K562 (cell line): ENCODE data around the gene CRLF2. TPM values are rescaled to one million over a fixed set of nuclear protein-coding genes. Genes with fewer than 3 reads are reported as not detected.

ENCODE experiments used
- ATAC-seq: fragments of 200-7000 bp; cut with Tn5 transposase; 3 replicates; pipeline ENCODE4 v1.9.1; 2020; ENCODE audit warnings: moderate library complexity
- BruUV-seq: library from RNA; stranded (reverse); fragments of 400-500 nt; replicated peaks from 2 replicates; lab custom pipeline; 2021; lab: Mats Ljungman, UMichigan
- CTCF ChIA-PET: fragments of 300-600 bp; formaldehyde crosslinking; extraction: SDS; loops from one replicate; lab custom pipeline; 2021; ENCODE audit warnings: low intra/inter-chr PET ratio; lab: Yijun Ruan, JAX
- POLR2A ChIA-PET: fragments of 300-600, 350-650 bp; sonication (Branson Sonifier 250); formaldehyde crosslinking; extraction: SDS; loops from one replicate; lab custom pipeline; 2021; ENCODE audit warnings: antibody characterized with exemption, inconsistent platforms; lab: Yijun Ruan, JAX
- DNase-seq, 4 experiments: peaks; one replicate each; pipeline versions ENCODE4 v3.0.0 to v3.0.0-alpha.2; 2011 to 2018; ENCODE audit warnings: low spot score in 3 of 4, mixed read lengths in 3 of 4; ENCODE audit errors: extremely low read depth in 1 of 4
- FAIRE-seq: peaks from 2 replicates; lab custom pipeline; 2011; peaks lifted over from hg19 to GRCh38; lab: Jason Lieb, UNC
- H2AFZ ChIP-seq: 2 replicates; pipeline ENCODE4 v1.6.0; 2011; ENCODE audit warnings: low read depth, low read length, control low read depth, inconsistent platforms
- H3K27ac ChIP-seq: fragments of 200-600 bp; 3 replicates; pipeline ENCODE4 v1.8.0; 2011; ENCODE audit warnings: low read depth, mild to moderate bottlenecking, control low read depth, inconsistent platforms, low read length, moderate library complexity, mixed read lengths; ENCODE audit errors: extremely low read depth
- H3K27me3 ChIP-seq, 2 experiments: fragments of 300-600 bp in 1 of 2; 2 replicates in 1 of 2; 3 replicates in 1 of 2; pipeline versions ENCODE4 v1.6.0 to v1.8.0; 2011; ENCODE audit warnings: inconsistent platforms in 2 of 2, low read length in 2 of 2, mild to moderate bottlenecking in 1 of 2, mixed read lengths in 1 of 2, moderate library complexity in 1 of 2; ENCODE audit not compliant: control insufficient read depth in 2 of 2, insufficient read depth in 2 of 2
- H3K36me3 ChIP-seq: fragments of 300-600 bp; 3 replicates; pipeline ENCODE4 v1.8.0; 2011; ENCODE audit warnings: mild to moderate bottlenecking, low read length, inconsistent platforms; ENCODE audit not compliant: control insufficient read depth, insufficient read depth
- H3K4me1 ChIP-seq, 2 experiments: fragments of 200-600 bp in 1 of 2; replicated peaks in 1 of 2; 2 replicates in 1 of 2; 3 replicates in 1 of 2; pipeline versions ENCODE4 v1.5.1 to v1.8.0; 2011; ENCODE audit warnings: inconsistent platforms in 2 of 2, low read length in 2 of 2, mild to moderate bottlenecking in 1 of 2, mixed read lengths in 1 of 2, moderate library complexity in 1 of 2; ENCODE audit not compliant: control insufficient read depth in 2 of 2, insufficient read depth in 2 of 2
- H3K4me2 ChIP-seq: 2 replicates; pipeline ENCODE4 v1.6.1; 2011; ENCODE audit warnings: low read length, control low read depth, inconsistent platforms, mixed read lengths; ENCODE audit not compliant: insufficient read depth
- H3K4me3 ChIP-seq: fragments of 200-600 bp; sonication (generic), shearing (Covaris generic); 2 replicates; pipeline ENCODE4 v1.5.1; 2016; ENCODE audit warnings: control low read depth, inconsistent platforms
- H3K79me2 ChIP-seq: fragments of 200-600 bp; 3 replicates; pipeline ENCODE4 v1.8.0; 2011; ENCODE audit warnings: low read length, inconsistent platforms; ENCODE audit not compliant: control insufficient read depth, insufficient read depth
- H3K9ac ChIP-seq, 2 experiments: 2 replicates each; pipeline versions ENCODE4 v1.6.0 to v1.6.1; 2011; ENCODE audit warnings: low read depth in 2 of 2, low read length in 2 of 2, control low read depth in 1 of 2, inconsistent platforms in 1 of 2, mild to moderate bottlenecking in 1 of 2, mixed read lengths in 1 of 2; ENCODE audit not compliant: insufficient read depth in 1 of 2
- H3K9me1 ChIP-seq: one replicate; pipeline ENCODE4 v1.6.0; 2011; ENCODE audit warnings: inconsistent platforms, mild to moderate bottlenecking, low read length, moderate library complexity; ENCODE audit not compliant: control insufficient read depth, insufficient read depth
- H3K9me3 ChIP-seq: replicated peaks from 2 replicates; pipeline ENCODE4 v1.5.1; 2011; ENCODE audit warnings: low read depth, low read length, inconsistent platforms; ENCODE audit not compliant: control insufficient read depth, insufficient read depth
- H4K20me1 ChIP-seq: replicated peaks from 2 replicates; pipeline ENCODE4 v1.6.1; 2011; ENCODE audit warnings: low read length, inconsistent platforms, mixed read lengths; ENCODE audit not compliant: control insufficient read depth, insufficient read depth
- ASH1L ChIP-seq: fragments of 450-650 bp; IDR thresholded peaks from 2 replicates; pipeline ENCODE4 v1.6.1; 2018; ENCODE audit warnings: borderline replicate concordance, mild to moderate bottlenecking, low read depth; ENCODE audit not compliant: partially characterized antibody
- E4F1 ChIP-seq: fragments of 250-450 bp; sonication (Bioruptor Pico); IDR thresholded peaks from 2 replicates; pipeline ENCODE4 v1.5.0; 2021; ENCODE audit warnings: mild to moderate bottlenecking, borderline replicate concordance
- KDM4B ChIP-seq, 2 experiments: fragments of 450-650 bp in 1 of 2; sonication (generic) in 1 of 2; IDR thresholded peaks; 2 replicates each; pipeline ENCODE4 v1.6.1; 2016 to 2017; ENCODE audit warnings: borderline replicate concordance in 2 of 2, antibody characterized with exemption in 1 of 2, low read depth in 1 of 2, mild to moderate bottlenecking in 1 of 2
- MAFK ChIP-seq: IDR thresholded peaks from 2 replicates; pipeline ENCODE4 v1.6.1; 2011; ENCODE audit warnings: low read length, improper control_type of control experiment
- NR2F6 ChIP-seq: fragments of 450-650 bp; formaldehyde crosslinking; IDR thresholded peaks from 2 replicates; pipeline ENCODE4 v1.4.0; 2020; ENCODE audit warnings: mild to moderate bottlenecking
- SP1 ChIP-seq: sonication (generic); formaldehyde crosslinking; IDR thresholded peaks from 2 replicates; pipeline ENCODE4 v1.8.1; 2022; ENCODE audit warnings: mild to moderate bottlenecking, missing genetic modification reagents
- TCFL5 ChIP-seq: fragments of 250-450 bp; sonication (Bioruptor Pico); conservative IDR thresholded peaks from 2 replicates; pipeline ENCODE4 v1.6.1; 2021; ENCODE audit warnings: mild to moderate bottlenecking, moderate library complexity, matching md5 sums
- TRIM24 ChIP-seq, 2 experiments: fragments of 450-650 bp; IDR thresholded peaks; 2 replicates each; pipeline ENCODE4 v1.6.1; 2016
- XRCC4 ChIP-seq: IDR thresholded peaks from one replicate; pipeline ENCODE4 v1.6.1; 2011; ENCODE audit not compliant: insufficient read depth, insufficient read length; ENCODE audit errors: extremely low read depth
- ZNF778 ChIP-seq: fragments of 450-650 bp; formaldehyde crosslinking; IDR thresholded peaks from 2 replicates; pipeline ENCODE4 v1.4.0; 2020; ENCODE audit warnings: mild to moderate bottlenecking, moderate library complexity
- WGBS: fragments of 100-300 bp; shearing (Covaris generic); methylation state at CpG from one replicate; pipeline ENCODE4 v1.1.6; 2016; ENCODE audit warnings: low coverage, mixed read lengths; ENCODE audit not compliant: insufficient coverage; ENCODE audit errors: missing lambda C conversion rate; 5-methylcytosine and 5-hydroxymethylcytosine counted together
- in situ Hi-C: fragments of 300-500 bp; cut with MboI; formaldehyde crosslinking; loops from 4 replicates; pipeline ENCODE4 v1.15.0; 2018; ENCODE audit warnings: inconsistent platforms, mixed read lengths
- intact Hi-C: fragments of 100-400 bp; cut with micrococcal nuclease; formaldehyde crosslinking; loops from 2 replicates; pipeline ENCODE4 v1.14.2; 2022
- polyA plus RNA-seq, 8 experiments: library from polyadenylated mRNA; depleted of rRNA in 4 of 8; stranded (reverse) in 5 of 8; unstranded in 3 of 8; fragments of >200 nt; fragmentation: Nextera tagmentation in 2 of 8; fragmentation: Illumina TruSeq in 1 of 8; extraction: Ambion mirVana in 2 of 8; extraction: Trizol in 1 of 8; gene quantifications; 2 replicates each; pipeline versions ENCODE4 v1.2.1 to v1.2.3, GENCODE V29; 2011 to 2014; ENCODE audit warnings: inconsistent platforms in 1 of 8, missing spikeins in 1 of 8
- total RNA-seq, 7 experiments: library from RNA; depleted of rRNA in 6 of 7; stranded (reverse); fragments of >200 nt in 6 of 7; fragmentation: Illumina TruSeq in 2 of 7; extraction: Trizol in 2 of 7; gene quantifications; 2 replicates each; pipeline versions ENCODE4 v1.2.1 to v1.2.3, GENCODE V29; 2011 to 2021; ENCODE audit warnings: low replicate concordance in 1 of 7

Gene CRLF2
- total and polyA plus RNA-seq, 9 of the 15 experiments (the other 6 are each of a cell fraction or from before 2014, with no cell fraction given): not detected

GRCh38 chrX:1153940-1154339, 58.5 kb downstream of the CRLF2 start (continued):
- TF ChIP-seq SP1 (CRISPR knock-in tag) (no peak), MAFK (no peak)

DNA sequence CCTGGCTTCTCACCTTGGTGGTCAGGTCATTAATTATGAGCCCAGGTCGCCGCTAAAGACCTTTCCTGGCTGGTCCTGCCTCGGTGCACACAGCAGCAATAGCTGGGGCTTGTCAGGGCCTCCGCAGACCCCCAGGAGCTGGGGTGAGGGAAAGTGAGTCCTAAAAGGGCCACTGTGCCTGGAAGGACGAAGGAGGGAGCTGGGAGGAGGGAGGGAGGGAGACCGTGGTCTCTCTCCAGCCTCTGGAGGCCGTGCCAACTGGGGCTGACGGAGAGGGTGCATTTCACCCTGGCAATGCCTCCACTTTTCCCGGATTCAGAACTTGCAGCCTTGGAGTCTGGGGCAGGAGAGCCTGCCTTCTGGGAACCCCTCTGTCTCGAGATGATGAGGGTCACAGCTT, 60.4 kb downstream of the CRLF2 start:
- H3K27me3 ChIP-seq: no peaks in the 10 kb centered on the region
- WGBS: 0% methylated on average over 5 of the region's 10 CpGs
- H2AFZ ChIP-seq: no peak overlapping the region
- H4K20me1 ChIP-seq: no peaks in the 10 kb centered on the region
- FAIRE-seq (no peak), ATAC-seq (no peak), DNase-seq (no peak)
- no peaks in the 10 kb centered on the region for H3K9me3 ChIP-seq
- no TSS peak for BruUV-seq
- no peak overlapping the region for H3K4me2 ChIP-seq
- ChIA-PET CTCF (no interaction called here), POLR2A (no interaction called here)
- no peak overlapping the region for H3K4me3 ChIP-seq
- H3K36me3 ChIP-seq: no peaks in the 10 kb centered on the region
- H3K27ac ChIP-seq: no peak overlapping the region
- in situ Hi-C loops (no loop called here), intact Hi-C loops (no loop called here)
- no peaks in the 10 kb centered on the region for H3K9me1 ChIP-seq
- no peaks in the 10 kb centered on the region for H3K79me2 ChIP-seq
- no peak overlapping the region for H3K9ac ChIP-seq
- TF ChIP-seq E4F1 (CRISPR knock-in tag): no peak
- TF ChIP-seq KDM4B (IDR thresholded peaks at IDR 0.05; ENCODE audit: borderline replicate concordance in 2 of 2, low read depth in 1 of 2): no peak
- no peak for TF ChIP-seq TCFL5
- no peak for TF ChIP-seq XRCC4
- no peak for TF ChIP-seq TRIM24 (IDR thresholded peaks at IDR 0.05)
- TF ChIP-seq ASH1L: no peak
- no peak for TF ChIP-seq ZNF778 (CRISPR knock-in tag)
- no peak for TF ChIP-seq NR2F6
- no peaks in the 10 kb centered on the region for H3K4me1 ChIP-seq
